Right renal cortex interstitium (tissue), 3 donors: Measurements from ENCODE around the gene GMNC. TPM values are rescaled to one million over a fixed set of nuclear protein-coding genes. Genes with fewer than 3 reads are reported as not detected.
"Not testable (repeated sequence)": the region's sequence is repeated elsewhere in the genome, so short reads cannot be mapped to it uniquely, and the experiment has no call there.

Source experiments
- DNase-seq, 3 donors: peaks; one replicate each; pipeline ENCODE4 v3.0.0-alpha.2; 2013; ENCODE audit warnings: low read depth in 3 of 3, low spot score in 2 of 3
- polyA plus RNA-seq, 3 donors: library from polyadenylated mRNA; unstranded; fragments of 120-200 nt; gene quantifications; one replicate each; pipeline ENCODE4 v1.2.1, GENCODE V29; 2013; ENCODE audit not compliant: insufficient read length in 3 of 3

GMNC gene, protein sequence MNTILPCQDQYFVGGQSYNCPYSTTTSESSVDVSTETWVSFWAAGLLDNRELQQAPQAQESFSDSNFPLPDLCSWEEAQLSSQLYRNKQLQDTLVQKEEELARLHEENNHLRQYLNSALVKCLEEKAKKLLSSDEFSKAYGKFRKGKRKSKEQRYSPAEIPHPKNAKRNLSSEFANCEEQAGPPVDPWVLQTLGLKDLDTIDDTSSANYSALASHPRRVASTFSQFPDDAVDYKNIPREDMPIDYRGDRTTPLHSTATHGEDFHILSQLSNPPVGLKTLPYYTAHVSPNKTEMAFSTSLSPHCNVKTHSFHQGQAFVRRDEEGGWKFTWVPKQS
- 1 to 10 TPM; 4.0 to 6.0 (median 4.9) TPM for polyA plus RNA-seq

- DNase-seq = peak in 1 of 3 donors; percentile 39
These were observed at the start of gene GMNC for GRCh38 chr3:190862209-190863118. TSS of gene GMNC (minus strand) at chr3:190862694. CDS start at chr3:190862615, 79 bp downstream.

GRCh38 chr3:190911382-190911781 lies 48.9 kb upstream of the GMNC start:
- DNase-seq = no peak

- DNase-seq = no peak
These were observed 47.4 kb upstream of the GMNC start for GRCh38 chr3:190909908-190910307.

GRCh38 chr3:190903156-190903555 lies 40.7 kb upstream of the GMNC start:
- DNase-seq = no peak

DNA sequence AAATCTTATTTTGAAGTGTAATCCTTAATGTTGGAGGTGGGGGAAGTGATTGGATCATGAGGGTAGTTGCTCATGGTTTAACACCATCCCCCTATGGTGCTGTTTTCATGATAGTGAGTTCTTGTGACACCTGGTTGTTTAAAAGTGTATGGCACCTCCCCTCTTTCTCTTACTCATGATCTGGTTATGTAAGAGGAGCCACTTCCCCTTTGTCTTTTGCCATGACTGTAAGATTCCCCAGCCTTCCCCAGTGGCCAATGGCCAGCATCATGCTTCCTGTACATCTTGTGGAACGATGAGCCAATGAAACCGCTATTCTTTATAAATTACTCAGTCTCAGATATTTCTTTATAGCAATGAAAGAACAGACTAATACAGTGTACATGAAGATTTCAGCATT lies 39.8 kb upstream of the GMNC start:
- DNase-seq = no peak

GRCh38 chr3:190892395-190892902 lies 30.0 kb upstream of the GMNC start:
- DNase-seq = no peak

DNA sequence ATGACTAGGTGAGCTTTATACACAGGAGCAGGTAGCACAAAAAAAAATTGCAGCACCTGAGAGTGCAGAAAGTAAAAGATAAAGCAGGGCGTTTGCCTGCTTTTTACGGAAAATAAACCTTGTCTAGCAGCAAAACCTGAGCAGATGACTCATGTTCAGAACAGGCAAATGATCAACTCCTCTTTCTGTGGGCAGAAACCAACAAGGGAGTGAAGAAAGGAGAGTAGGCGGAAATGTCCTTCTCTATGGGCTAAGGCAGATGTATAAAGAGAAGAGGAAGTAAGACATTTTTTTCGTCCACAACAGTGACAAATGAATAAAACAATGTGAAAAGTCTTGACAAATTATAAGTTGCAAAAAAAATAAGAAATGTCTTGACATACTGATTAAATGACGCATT lies 24.5 kb upstream of the GMNC start:
- DNase-seq = no peak

DNA sequence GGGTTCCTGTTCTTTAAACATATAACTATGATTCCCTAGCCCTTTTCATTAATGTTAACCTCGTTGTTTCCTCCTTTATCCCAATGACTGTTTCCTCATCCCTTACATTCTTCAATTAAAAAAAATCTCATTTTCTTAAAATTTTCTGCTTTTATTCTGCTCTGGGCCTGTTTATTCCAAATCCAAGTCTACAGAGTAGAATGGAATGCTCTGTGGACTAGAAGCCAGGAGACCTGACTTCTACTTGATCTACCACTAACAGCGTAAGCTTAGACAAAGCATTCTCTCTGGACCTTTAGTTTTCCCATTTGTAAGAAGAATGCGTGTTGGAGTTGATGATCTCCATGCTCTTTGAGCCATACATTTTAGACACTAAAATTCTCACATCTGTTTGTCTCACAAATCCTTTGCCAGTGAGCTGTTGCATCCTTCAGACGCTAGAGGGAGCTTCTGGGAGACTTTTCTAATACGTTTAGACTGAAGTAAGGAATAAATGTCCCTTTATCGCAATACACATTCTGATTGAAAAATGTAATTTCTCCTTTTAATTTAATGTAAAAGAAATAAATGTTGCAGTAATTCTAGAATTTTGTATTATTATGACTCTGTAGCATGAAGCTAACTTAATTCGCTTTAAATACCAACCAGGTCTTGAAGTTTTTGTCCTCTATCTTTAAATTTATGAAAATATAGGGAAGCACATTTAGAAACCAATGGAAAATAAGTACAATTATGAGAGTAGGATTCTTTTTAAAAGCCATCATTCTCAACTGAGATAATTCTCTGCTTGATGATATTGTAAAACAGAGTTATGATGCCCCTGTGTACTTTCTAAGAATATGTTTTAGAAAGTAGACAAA lies 21.7 kb upstream of the GMNC start:
- peak in 1 of 3 donors; percentile 43 for DNase-seq

- DNase-seq = no peak
These were observed 20.6 kb upstream of the GMNC start for GRCh38 chr3:190883141-190883540.

DNA sequence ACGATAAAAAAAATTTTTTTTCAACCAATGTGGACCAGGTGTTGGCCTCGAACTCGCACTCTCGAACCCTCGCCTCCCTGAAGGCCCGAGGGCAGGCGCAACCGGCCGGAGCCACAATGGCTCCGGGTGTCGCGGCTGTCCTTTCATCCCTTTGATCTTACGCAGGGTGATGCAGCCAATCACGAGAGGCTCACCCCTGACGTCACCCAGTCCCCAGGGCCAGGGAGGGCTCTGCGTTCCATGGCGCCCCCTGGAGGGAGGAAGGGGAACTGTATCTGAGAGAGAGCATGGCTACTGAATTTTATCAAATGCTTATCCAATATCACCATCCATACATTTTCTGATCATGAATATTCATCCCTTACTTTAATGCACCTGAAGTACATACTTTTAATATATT lies 15.4 kb upstream of the GMNC start:
- no peak for DNase-seq

GRCh38 chr3:190876433-190876832 lies 13.9 kb upstream of the GMNC start:
- not testable (repeated sequence) for DNase-seq

- DNase-seq = not testable (repeated sequence)
These were observed 12.6 kb upstream of the GMNC start for GRCh38 chr3:190875061-190875460.

GRCh38 chr3:190870127-190870526 lies 7.6 kb upstream of the GMNC start:
- DNase-seq = no peak

DNA sequence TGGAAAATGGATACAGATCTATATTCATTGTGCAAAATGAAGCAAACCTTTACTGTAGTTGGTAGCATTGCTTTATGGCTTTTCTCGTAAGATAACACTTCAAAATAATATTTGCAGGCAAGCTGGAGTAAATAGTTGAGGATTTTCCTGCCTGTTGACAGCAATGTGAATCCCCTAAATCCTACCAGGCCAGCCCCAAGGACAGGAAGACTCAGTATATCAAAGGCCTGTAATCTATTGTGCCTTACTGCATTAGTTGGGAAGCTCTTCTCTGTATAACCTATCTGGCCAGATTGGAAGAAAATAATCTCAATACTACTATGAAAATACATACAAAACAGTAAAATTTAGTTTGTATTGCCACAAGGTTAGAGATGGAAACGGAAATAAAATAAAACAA lies 4.6 kb upstream of the GMNC start:
- DNase-seq = no peak

DNA sequence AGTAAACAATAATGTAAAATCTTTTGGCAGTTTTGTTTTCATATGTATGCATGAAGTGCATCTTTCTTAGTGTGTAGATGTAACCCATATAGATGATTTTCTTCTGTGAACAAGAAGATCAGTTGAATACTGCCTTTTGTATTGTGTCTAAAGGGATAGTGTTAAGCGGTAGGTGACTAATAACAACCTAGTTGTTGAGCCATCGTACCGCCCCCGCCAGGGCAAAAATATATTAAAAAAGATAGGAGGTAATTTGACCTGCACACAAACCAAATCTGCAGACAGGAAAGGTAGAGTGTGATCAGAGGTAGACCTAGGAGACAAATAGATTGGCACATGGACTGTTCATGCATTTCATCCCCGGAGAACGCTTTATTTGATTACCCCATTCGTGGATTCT lies 3.3 kb upstream of the GMNC start:
- DNase-seq = no peak

GRCh38 chr3:190865419-190865818 lies 2.9 kb upstream of the GMNC start:
- DNase-seq = no peak

GRCh38 chr3:190864002-190864401 lies 1.5 kb upstream of the GMNC start:
- no peak for DNase-seq

- DNase-seq = no peak
These were observed 598 bp upstream of the GMNC start for GRCh38 chr3:190863119-190863465.

GRCh38 chr3:190860521-190860920 lies 2.0 kb downstream of the GMNC start:
- no peak for DNase-seq

- DNase-seq = no peak
These were observed 7.3 kb downstream of the GMNC start for GRCh38 chr3:190855151-190855550.

GRCh38 chr3:190854062-190854461 lies 8.4 kb downstream of the GMNC start:
- DNase-seq = no peak
